Peyer's patch (tissue), 4 donors: ENCODE results near the gene STAG2. TPM values are rescaled to one million over a fixed set of nuclear protein-coding genes. Genes with fewer than 3 reads are reported as not detected.

ENCODE experiments used
- DNase-seq, 3 donors: peaks; one replicate each; pipeline ENCODE4 v3.0.0-alpha.2; 2017 to 2019
- H3K27ac ChIP-seq, 4 donors: fragments of 200-600 bp; sonication (generic); one replicate each; pipeline ENCODE4 v1.5.1; 2016 to 2019
- H3K27me3 ChIP-seq, 2 donors: fragments of 200-600 bp; sonication (generic); one replicate each; pipeline ENCODE4 v1.5.1; 2019
- H3K36me3 ChIP-seq, 3 donors: fragments of 200-600 bp; sonication (generic); one replicate each; pipeline ENCODE4 v1.5.1; 2016 to 2019
- H3K4me1 ChIP-seq, 4 donors: fragments of 200-600 bp; sonication (generic); one replicate each; pipeline ENCODE4 v1.5.1; 2016 to 2019
- H3K4me3 ChIP-seq, 4 donors: fragments of 200-600 bp; sonication (generic); 1 replicate in 3 of 4; 2 replicates in 1 of 4; pipeline ENCODE4 v1.5.1; 2016 to 2019; ENCODE audit warnings: mild to moderate bottlenecking in 1 of 4
- H3K9me3 ChIP-seq, 4 donors: fragments of 200-600 bp; sonication (generic); one replicate each; pipeline ENCODE4 v1.5.1; 2016 to 2019; ENCODE audit warnings: mild to moderate bottlenecking in 1 of 4
- POLR2A ChIP-seq, 2 donors: fragments of 450-650 bp; IDR thresholded peaks; one replicate each; pipeline ENCODE4 v1.5.1; 2017; ENCODE audit warnings: antibody characterized with exemption in 2 of 2, mild to moderate bottlenecking in 2 of 2, moderate library complexity in 2 of 2
- total RNA-seq, 4 donors: library from RNA; depleted of rRNA; stranded (reverse); fragments of >200 nt; gene quantifications; one replicate each; pipeline ENCODE4 v1.1.0, GENCODE V29; 2016
- TF ChIP-seq, protein P1 (sequence below), 6 experiments: fragments of 450-650 bp in 4 of 6; fragments of 200-600 bp in 2 of 6; sonication (generic) in 1 of 6; IDR thresholded peaks; one replicate each; pipeline ENCODE4 v1.5.1; 2017 to 2019; ENCODE audit warnings: antibody characterized with exemption in 6 of 6, mild to moderate bottlenecking in 3 of 6, moderate library complexity in 1 of 6

The STAG2 gene
- total RNA-seq, 4 donors from 2014 or later, result 39.6 to 83.3 (median 54.0) TPM

DNA sequence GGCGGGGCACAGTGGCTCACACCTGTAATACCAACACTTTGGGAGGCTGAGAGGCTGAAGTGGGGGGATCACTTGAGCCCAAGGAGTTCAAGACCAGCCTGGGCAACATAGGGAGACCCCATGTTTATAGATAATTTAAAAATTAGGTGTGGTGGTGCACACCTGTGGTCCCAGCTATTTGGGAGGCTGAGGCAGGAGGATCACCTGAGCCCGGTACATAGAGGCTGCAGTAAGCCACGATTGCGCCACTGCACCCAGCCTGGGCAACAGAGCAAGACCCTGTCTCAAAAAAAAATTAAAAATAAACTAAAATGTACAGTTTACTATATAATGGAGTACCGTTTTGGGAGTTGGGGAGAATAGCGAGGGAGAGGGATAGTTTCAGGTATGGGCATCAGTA lies 4.2 kb downstream of the STAG2 start:
- no peak overlapping the region for H3K27ac ChIP-seq
- no peaks in the 10 kb centered on the region for H3K27me3 ChIP-seq
- H3K4me3 ChIP-seq, result no peak overlapping the region
- DNase-seq, result no peak
- TF ChIP-seq, protein P1, sequence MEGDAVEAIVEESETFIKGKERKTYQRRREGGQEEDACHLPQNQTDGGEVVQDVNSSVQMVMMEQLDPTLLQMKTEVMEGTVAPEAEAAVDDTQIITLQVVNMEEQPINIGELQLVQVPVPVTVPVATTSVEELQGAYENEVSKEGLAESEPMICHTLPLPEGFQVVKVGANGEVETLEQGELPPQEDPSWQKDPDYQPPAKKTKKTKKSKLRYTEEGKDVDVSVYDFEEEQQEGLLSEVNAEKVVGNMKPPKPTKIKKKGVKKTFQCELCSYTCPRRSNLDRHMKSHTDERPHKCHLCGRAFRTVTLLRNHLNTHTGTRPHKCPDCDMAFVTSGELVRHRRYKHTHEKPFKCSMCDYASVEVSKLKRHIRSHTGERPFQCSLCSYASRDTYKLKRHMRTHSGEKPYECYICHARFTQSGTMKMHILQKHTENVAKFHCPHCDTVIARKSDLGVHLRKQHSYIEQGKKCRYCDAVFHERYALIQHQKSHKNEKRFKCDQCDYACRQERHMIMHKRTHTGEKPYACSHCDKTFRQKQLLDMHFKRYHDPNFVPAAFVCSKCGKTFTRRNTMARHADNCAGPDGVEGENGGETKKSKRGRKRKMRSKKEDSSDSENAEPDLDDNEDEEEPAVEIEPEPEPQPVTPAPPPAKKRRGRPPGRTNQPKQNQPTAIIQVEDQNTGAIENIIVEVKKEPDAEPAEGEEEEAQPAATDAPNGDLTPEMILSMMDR (IDR thresholded peaks at IDR 0.05), result no peak
- no peak for TF ChIP-seq POLR2A (IDR thresholded peaks at IDR 0.05)
- no peaks in the 10 kb centered on the region for H3K9me3 ChIP-seq
- no peaks in the 10 kb centered on the region for H3K36me3 ChIP-seq
- H3K4me1 ChIP-seq, result peaks cover 0 to under 1% (median 0%) of the 10 kb centered on the region in 4 donors

DNA sequence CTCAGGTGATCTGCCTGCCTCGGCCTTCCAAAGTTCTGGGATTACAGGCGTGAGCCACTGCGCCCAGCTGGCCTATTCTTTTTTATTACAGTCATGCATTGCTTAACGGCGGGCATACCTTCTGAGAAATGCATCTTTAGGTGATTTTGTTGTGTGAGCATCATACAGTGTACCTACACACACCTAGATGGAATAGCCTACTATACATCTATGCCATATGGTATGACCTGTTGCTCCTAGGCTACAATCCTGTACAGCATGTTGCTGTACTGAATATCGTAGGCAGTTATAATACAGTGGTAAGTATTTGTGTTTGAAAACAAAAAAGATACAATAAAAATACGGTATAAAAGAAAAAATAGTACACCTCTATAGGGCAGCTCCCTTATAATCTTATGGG lies 6.0 kb downstream of the STAG2 start:
- peaks cover 0 to 5% (median 0%) of the 10 kb centered on the region in 4 donors for H3K4me1 ChIP-seq
- no peak overlapping the region for H3K27ac ChIP-seq
- H3K27me3 ChIP-seq, result no peaks in the 10 kb centered on the region
- H3K4me3 ChIP-seq, result no peak overlapping the region
- DNase-seq, result no peak
- no peaks in the 10 kb centered on the region for H3K9me3 ChIP-seq
- TF ChIP-seq, protein P1 (IDR thresholded peaks at IDR 0.05), result no peak
- TF ChIP-seq POLR2A (IDR thresholded peaks at IDR 0.05), result no peak
- no peaks in the 10 kb centered on the region for H3K36me3 ChIP-seq

DNA sequence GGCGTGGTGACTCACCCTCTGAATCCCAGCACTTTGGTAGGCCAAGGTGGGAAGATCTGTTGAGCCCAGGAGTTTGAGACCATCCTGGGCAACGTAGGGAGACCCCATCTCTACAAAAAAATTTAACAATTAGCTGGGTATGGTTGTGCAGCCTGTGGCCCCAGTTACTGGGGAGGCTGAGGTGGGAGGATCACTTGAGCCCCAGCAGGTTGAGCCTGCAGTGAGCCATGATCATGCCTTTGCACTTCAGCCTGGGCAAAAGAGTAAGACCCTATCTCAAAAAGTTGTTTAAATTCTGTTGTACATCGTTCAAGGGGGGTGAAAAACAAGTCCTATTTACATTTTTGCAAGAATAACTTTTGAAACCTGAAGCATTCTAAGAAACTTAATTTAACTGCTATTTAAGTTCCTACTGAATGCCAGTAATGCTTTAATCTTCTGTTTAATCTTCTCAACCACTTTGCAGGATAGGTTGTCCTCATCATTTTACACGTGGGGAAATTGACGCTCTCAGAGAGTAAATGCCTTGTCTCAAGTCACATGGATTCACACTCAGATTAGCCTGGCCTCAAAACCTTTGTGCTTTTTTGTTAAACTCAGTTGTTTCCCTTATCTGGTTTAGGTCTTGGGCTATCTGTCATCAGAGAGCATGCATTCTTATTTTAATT lies 7.0 kb downstream of the STAG2 start:
- Histone ChIP-seq H3K4me1 (peaks cover 0 to 5% (median 0%) of the 10 kb centered on the region in 4 donors), H3K9me3 (no peaks in the 10 kb centered on the region), H3K27ac (no peak overlapping the region), H3K4me3 (no peak overlapping the region), H3K27me3 (no peaks in the 10 kb centered on the region), H3K36me3 (no peaks in the 10 kb centered on the region)
- DNase-seq, result no peak
- no peak for TF ChIP-seq POLR2A (IDR thresholded peaks at IDR 0.05)
- TF ChIP-seq, protein P1 (IDR thresholded peaks at IDR 0.05), result no peak

DNA sequence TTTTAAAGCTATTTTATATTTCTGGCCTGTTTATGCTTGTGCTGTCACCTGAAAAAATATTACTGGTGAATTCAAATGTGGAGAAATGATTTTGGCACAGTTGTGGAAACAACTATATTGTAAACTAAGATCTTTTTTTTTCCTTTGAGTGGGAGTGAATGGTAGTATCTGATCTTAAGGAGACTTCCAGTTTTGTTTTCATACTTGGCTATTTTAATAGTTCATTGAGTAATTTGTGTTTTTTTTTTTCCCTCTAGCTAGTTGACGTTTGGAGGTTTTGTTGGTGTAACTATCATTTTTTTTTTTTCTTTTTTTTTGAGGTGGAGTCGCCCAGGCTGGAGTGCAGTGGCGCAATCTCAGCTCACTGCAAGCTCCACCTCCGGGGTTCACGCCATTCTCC lies 10.5 kb downstream of the STAG2 start:
- Histone ChIP-seq H3K27ac (no peak overlapping the region), H3K4me3 (no peak overlapping the region), H3K36me3 (no peaks in the 10 kb centered on the region), H3K4me1 (peaks cover 0 to 9% (median 0%) of the 10 kb centered on the region in 4 donors), H3K9me3 (no peaks in the 10 kb centered on the region), H3K27me3 (no peaks in the 10 kb centered on the region)
- TF ChIP-seq, protein P1 (IDR thresholded peaks at IDR 0.05), result no peak
- TF ChIP-seq POLR2A (IDR thresholded peaks at IDR 0.05), result no peak
- no peak for DNase-seq

DNA sequence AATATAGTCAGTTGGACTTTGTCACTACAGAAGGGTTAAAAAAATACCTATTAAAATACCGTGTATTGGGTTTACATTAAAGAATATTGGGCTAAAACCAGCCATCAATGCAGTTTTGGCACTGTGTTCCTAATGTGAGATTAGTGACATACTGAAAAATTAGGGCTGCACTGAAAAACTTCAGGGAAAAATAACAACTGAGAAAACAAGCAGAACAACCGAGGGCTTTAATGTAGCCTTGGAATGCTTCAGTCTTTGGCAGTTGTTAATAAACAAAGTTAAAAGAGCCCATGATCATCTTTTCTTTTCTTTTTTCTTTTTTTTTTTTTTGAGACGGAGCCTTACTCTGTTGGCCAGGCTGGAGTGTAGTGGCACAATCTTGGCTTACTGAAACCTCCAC lies 12.4 kb downstream of the STAG2 start:
- Histone ChIP-seq H3K4me3 (no peak overlapping the region), H3K4me1 (peaks cover 0 to 9% (median 0%) of the 10 kb centered on the region in 4 donors), H3K36me3 (no peaks in the 10 kb centered on the region), H3K27ac (no peak overlapping the region), H3K9me3 (no peaks in the 10 kb centered on the region), H3K27me3 (no peaks in the 10 kb centered on the region)
- TF ChIP-seq, protein P1 (IDR thresholded peaks at IDR 0.05), result no peak
- no peak for TF ChIP-seq POLR2A (IDR thresholded peaks at IDR 0.05)
- no peak for DNase-seq
